ENCODE measurements around the gene TNNT3.
"Not testable (repeated sequence)": the region's sequence is repeated elsewhere in the genome, so short reads cannot be mapped to it uniquely, and the experiment has no call there.

The TNNT3 gene

DNA sequence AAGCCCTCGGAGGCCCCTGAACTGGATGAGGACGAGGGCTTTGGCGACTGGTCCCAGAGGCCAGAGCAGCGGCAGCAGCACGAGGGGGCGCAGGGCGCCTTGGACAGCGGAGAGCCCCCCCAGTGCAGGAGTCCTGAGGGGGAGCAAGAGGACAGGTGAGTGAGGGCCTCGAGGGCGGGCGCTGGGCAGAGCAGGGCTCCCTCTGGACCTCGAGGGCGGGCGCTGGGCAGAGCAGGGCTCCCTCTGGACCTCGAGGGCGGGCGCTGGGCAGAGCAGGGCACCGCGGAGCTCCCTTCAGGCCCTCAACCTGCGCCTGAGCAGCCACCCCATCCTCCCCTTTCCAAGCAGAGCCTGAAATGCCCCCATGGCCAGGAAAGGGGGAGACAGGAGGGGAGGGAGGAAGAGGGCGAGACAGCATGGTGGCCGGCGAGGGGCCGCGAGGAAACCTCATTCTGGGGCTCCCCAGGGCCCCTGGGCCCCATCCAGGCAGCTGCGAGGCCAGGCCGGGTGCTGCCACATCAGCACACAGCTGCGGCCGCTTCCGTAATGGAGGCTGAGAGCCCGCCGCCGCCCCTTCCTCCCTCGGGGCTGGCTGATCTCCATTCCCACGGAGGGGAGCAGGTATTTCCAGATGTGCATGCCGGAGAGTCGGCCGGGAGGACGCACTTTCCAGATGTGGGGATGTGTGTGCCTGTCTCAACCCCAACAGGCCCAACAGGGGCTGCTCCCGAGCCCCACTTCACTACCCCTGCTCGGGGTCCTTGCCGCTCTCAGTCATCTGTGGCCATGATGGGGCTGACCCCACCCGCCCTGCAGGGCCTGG is 37.9 kb upstream of the TNNT3 start:
- no peak for DNase-seq (ENCODE audit: low read depth in 2 of 3, low spot score in 1 of 3)

- peak; percentile 47 to 74 (median 62) for DNase-seq (ENCODE audit: low read depth in 2 of 3, low spot score in 1 of 3)
Observed at GRCh38 chr11:1882265-1883238, 37.0 kb upstream of the TNNT3 start.

DNA sequence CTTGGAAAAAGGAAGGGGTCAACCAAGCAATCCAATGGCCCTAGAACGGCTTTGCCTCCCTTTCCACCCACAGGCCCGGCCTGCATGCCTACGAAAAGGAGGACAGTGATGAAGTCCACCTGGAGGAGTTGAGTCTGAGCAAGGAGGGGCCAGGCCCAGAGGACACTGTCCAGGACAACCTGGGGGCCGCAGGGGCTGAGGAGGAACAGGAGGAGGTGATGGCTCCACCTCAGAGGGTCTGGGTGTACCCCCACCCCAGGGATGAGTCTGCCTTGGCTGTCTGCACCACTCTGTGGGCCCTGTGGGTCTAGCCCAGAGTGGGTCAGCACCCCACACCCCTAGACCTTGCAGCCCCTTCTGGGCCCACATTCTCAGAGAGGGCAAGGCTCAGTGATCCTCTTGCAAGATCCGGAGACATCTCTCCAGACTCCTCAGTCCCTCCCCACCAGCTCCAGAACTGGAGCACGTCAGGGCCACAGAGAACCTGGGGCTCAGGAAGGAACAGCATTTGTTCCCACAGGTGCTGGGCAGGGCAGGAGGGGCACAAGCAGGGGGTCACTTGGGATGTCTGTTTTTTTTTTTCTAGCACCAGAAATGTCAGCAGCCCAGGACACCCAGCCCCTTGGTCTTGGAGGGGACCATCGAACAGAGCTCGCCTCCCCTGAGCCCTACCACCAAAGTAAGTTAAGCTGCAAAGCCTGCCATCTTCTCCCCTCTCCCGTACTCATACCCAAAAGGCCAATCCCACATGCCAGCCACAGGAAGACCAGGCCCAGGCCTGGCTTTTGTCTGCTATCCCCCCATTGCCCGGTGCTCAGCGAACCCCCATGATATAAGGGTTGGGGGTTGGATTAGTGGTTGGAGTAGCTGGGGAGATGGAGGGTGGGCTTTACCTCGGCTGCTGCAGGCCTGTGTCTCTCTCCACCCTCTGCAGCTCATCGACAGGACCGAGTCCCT is 35.9 kb upstream of the TNNT3 start:
- DNase-seq (ENCODE audit: low read depth in 2 of 3, low spot score in 1 of 3) = no peak

GRCh38 chr11:1884303-1884700 is 35.2 kb upstream of the TNNT3 start:
- no peak for DNase-seq (ENCODE audit: low read depth in 2 of 3, low spot score in 1 of 3)

DNA sequence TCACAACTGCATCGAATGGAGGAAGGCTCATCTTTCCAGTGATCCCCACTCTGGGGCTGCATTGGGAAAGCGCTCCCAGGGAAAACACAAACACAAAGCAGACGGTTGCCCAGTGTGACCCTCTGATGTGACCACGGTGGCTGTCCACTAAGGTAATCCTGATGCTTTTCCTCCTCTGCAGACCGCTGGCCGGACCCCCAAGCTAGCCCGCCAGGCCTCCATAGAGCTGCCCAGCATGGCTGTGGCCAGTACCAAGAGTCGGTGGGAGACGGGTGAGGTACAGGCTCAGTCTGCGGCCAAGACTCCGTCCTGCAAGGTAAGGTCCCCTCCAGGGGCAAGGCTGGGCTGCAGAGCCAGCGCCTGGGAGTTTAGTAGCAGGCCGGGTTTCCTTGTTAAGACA is 33.0 kb upstream of the TNNT3 start:
- DNase-seq (ENCODE audit: low read depth in 2 of 3, low spot score in 1 of 3) = not testable (repeated sequence)

DNA sequence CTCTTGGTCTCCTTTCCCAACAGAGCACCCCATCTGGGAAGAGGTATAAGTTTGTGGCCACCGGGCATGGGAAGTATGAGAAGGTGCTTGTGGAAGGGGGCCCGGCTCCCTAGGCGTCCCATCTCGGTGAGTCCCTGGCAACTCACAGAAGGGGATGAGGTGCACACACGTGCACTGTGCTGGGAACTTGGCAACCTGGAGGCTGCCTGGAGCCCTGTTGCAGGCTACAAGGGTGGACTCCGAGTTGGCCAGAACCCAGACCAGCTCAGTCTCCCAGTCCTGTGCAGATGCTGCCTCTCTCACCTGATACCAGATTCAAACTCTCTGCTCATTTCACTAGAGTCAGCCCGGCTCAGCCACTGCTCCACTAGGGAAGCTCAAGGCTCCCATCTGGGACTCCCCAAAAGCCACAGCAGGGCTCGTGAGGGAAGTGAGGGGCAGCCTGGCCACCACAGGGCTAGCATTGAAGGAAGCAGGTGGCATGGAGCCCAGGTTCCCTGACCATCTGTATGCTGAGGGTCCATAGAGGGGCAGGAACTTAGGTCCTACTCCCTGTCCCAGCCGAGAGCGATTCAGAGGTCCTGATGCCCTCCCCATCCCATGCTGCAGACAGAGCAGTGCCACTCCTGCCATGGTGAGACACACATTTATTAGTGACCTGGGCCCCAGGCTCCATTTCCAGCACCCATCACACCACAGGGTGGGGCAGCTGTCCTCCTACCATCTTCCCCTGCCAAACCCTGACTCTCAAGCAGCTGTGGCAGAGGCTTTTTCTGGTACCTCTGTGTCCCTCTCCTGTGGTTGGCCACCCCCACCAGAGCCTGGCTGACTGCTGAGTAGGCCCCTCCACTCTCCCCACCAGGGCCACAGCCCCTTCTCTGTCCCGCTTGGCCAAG is 31.8 kb upstream of the TNNT3 start:
- no peak for DNase-seq (ENCODE audit: low read depth in 2 of 3, low spot score in 1 of 3)

GRCh38 chr11:1888347-1888753 is 31.2 kb upstream of the TNNT3 start:
- DNase-seq (ENCODE audit: low read depth in 2 of 3, low spot score in 1 of 3) = no peak

DNA sequence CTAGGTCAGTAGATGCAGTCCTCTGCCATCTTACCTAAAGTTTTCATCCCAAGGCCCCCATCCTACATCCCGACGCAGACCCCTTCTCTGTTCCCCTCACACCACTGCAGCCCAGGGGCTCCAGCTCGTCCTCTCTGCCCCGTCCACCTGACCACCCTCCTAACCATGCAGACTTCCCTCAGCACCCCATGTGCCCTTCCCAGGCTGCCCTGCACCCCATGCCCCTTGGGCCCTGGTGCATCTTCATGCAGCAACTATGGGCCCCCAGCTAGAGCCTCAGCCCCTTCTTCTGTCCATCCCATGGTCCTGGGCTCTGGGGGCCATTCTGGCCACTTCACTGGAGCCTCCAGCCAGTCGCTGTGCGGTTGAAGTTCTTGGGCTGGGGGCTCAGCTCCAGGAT is 30.7 kb upstream of the TNNT3 start:
- no peak for DNase-seq (ENCODE audit: low read depth in 2 of 3, low spot score in 1 of 3)

DNA sequence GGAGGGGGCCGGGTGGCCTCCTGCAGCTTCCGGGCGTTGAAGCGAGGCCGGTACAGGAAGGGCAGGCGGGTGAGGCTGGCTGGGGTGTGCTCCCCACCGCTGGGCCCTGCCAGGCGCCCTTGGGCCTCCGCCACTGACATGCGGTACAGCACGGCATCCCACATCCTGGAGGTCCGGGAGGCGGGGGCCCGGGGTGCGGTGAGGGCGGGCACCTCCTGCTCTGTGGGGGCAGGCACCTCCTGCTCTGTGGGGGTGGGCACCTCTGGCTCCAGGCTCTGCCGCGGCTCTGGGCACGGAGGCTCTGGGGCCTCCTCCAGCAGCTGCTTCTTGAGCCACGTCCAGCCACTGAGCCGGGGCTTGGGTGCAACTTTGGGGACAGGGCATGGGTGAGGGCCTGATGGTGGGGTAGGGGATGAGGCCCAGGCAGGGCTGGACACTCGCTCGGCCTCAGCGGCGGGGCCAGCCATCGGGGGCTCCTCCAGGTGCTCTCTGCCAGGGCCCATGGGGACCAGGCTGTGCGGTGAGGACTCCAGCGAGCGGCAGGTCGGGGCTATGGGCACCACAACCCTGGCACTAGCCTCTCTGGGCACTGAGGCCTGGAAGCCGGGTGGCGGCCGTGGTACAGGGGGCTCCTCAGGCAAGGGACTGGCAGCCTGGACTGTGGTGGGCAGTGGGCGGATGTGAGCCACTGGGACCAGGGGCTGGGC is 30.1 kb upstream of the TNNT3 start:
- DNase-seq (ENCODE audit: low read depth in 2 of 3, low spot score in 1 of 3) = peak; percentile 48 to 50 (median 50)

DNA sequence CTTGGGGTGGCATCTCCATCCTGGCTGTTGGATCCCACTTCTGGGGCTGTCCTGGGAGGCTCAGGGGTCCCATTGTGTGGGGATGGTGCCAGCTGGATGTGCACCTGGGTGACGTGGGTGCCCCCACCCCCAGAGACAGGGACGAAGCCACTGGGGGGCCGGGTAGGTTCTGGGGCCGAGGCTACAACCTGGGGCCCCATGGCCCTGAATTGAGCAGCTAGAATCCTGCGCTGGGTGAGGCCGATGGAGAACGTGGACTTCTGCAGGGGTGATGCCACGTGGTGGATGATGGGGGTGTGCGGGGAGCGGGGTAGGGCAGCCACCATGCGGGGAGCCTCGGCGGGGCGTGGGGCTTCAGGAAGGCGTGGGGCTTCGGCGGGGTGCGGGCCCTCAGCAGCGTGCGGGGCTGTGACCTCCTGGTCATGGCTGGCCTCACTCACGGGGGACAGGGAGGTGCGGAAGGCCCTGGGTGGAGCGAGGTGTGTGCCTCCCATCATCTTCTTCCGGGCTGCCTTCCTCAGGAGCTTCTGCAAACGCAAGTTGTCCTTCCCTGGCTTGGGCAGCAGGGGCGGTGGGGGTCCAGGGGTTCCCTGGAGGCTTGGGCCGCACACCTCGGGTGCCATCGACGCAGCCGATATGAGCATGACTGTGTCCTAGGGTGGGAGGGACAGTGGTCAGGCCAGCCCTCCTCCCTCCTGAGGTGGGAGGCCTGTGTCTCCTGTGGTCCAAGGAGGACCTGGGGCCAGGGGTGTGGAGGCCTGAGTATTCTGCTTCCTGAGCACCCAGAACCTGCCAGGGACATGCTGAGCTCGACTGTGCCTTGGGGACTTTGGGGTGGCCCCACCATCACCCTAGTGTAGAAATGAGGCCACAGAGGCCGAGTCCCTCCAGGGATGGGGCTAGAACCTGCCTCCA is 29.3 kb upstream of the TNNT3 start:
- peak in 1 of 3 donors; percentile 15 for DNase-seq (ENCODE audit: low read depth in 2 of 3, low spot score in 1 of 3)

GRCh38 chr11:1890856-1891830 is 28.4 kb upstream of the TNNT3 start:
- DNase-seq (ENCODE audit: low read depth in 2 of 3, low spot score in 1 of 3) = no peak

GRCh38 chr11:1891831-1892115 is 27.7 kb upstream of the TNNT3 start, which contains the start of gene PRR33:
Gene PRR33 (minus strand): TSS chr11:1891895. CDS start chr11:1890584, 1,311 bp downstream.
- no peak for DNase-seq (ENCODE audit: low read depth in 2 of 3, low spot score in 1 of 3)

DNA sequence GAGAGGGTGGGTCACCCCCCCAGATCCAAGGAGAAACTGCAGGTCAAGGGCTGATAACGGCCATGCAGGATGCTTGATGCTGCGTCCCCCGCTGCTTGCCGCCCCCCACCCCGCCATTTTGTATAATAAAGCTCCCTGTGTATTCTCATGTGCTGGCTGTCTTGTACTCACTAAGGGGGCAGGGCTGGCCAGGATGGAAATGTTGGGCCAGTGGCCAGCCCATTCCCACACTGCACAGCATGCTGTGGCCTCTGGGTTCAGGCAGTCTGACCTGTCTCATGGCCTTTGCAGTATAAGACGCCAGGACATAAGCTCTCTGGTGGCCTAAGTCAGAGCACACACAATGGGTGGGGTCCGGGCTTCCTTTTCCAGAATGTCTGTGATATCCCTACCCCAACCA is 27.4 kb upstream of the TNNT3 start:
- no peak for DNase-seq (ENCODE audit: low read depth in 2 of 3, low spot score in 1 of 3)

GRCh38 chr11:1892558-1892957 is 26.9 kb upstream of the TNNT3 start:
- DNase-seq (ENCODE audit: low read depth in 2 of 3, low spot score in 1 of 3) = no peak

DNA sequence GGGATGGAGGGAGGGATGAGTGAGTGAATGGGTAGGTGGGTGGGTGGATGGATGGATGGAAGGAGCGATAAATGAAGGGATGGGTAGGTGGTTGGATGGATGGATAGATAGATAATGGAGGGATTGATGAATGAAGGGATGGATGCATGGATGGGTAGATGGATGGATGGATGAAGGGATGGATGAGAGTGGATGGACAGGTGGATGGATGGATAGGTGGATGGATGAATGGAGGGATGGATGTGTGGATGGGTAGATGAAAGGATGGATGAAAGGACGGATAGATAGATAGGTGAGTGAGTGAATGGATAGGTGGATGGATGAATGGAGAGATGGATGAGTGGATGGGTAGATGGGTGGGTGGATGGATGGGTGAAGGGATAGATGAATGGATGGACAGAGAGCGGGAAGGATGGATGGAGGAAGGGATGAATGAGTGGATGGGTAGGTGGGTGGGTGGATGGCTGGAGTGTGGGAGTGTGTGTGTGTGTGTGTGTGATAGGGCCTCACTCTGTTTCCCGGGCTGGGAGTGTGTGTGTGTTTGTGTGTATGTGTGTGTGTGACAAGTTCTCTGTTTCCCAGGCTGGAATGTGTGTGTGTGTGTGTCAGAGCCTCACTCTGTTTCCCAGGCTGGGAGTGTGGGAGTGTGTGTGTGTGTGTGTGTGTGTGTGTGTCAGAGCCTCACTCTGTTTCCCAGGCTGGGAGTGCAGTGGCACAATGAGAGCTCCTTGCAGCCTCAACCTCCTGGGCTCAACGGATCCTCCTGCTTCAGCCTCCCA is 25.7 kb upstream of the TNNT3 start:
- DNase-seq (ENCODE audit: low read depth in 2 of 3, low spot score in 1 of 3) = no peak

GRCh38 chr11:1894759-1895158 is 24.7 kb upstream of the TNNT3 start:
- DNase-seq (ENCODE audit: low read depth in 2 of 3, low spot score in 1 of 3) = no peak

Measured in stimulated activated CD4-positive, alpha-beta T cell treated with anti-CD3 and anti-CD28 coated beads, Interleukin-12 subunit alpha, Interleukin-12 subunit beta, amount 100 ng/mL, for 48 hours (primary cell).